Measurements from ENCODE around the gene GPX3.

DNA sequence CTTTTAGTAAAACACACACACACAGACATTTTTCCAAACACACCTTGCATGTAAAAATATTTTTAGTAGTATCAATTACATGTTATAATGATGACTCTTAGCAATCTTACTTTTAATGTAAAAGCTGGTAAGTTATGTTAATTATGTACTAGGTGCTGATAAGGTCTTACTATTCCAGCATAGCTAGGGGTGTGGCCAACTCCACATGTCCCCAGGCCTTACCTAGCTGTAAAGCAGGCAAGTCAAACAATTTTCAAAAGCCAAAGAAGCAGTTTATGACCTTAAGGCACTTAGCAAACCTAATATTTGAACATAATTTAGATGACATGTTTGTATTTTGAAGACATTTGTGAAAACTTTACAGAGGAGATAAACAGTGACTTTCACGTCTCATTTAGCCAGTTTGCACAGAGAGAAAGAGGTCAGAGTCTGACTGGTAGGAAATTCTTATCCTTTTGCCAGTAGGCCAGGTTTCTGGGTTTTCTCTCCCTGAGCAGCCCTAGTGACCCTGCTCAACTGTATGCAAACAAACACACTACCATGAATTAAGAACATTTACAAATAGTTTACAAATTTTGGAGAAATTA, 26.5 kb upstream of the GPX3 start:
- TF ChIP-seq POLR2AphosphoS5 (IDR thresholded peaks at IDR 0.05) (no peak), EP300 (IDR thresholded peaks at IDR 0.05) (no peak)
- TF ChIP-seq, protein P1, sequence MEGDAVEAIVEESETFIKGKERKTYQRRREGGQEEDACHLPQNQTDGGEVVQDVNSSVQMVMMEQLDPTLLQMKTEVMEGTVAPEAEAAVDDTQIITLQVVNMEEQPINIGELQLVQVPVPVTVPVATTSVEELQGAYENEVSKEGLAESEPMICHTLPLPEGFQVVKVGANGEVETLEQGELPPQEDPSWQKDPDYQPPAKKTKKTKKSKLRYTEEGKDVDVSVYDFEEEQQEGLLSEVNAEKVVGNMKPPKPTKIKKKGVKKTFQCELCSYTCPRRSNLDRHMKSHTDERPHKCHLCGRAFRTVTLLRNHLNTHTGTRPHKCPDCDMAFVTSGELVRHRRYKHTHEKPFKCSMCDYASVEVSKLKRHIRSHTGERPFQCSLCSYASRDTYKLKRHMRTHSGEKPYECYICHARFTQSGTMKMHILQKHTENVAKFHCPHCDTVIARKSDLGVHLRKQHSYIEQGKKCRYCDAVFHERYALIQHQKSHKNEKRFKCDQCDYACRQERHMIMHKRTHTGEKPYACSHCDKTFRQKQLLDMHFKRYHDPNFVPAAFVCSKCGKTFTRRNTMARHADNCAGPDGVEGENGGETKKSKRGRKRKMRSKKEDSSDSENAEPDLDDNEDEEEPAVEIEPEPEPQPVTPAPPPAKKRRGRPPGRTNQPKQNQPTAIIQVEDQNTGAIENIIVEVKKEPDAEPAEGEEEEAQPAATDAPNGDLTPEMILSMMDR (IDR thresholded peaks at IDR 0.05), result no peak

Data from gastroesophageal sphincter (tissue), 3 donors.